K562 (cell line): ENCODE results near the gene BPNT1. TPM values are rescaled to one million over a fixed set of nuclear protein-coding genes. Genes with fewer than 3 reads are reported as not detected.

Experiments
- ARID3B ChIP-seq: fragments of 250-450 bp; sonication (Bioruptor Pico); IDR thresholded peaks from 2 replicates; pipeline ENCODE4 v1.4.0; 2020; ENCODE audit warnings: borderline replicate concordance
- CHD2 ChIP-seq: IDR thresholded peaks from 2 replicates; pipeline ENCODE4 v1.6.1; 2011; ENCODE audit warnings: low read depth, low read length
- DLX4 ChIP-seq: fragments of 250-450 bp; sonication (Bioruptor Pico); IDR thresholded peaks from 2 replicates; pipeline ENCODE4 v1.6.1; 2021; ENCODE audit warnings: mild to moderate bottlenecking
- E4F1 ChIP-seq: fragments of 250-450 bp; sonication (Bioruptor Pico); IDR thresholded peaks from 2 replicates; pipeline ENCODE4 v1.5.0; 2021; ENCODE audit warnings: mild to moderate bottlenecking, borderline replicate concordance
- JUN ChIP-seq, 2 experiments: sonication (generic) in 1 of 2; formaldehyde crosslinking in 1 of 2; IDR thresholded peaks; 2 replicates each; pipeline versions ENCODE4 v1.6.1 to v1.8.0; 2012 to 2022; ENCODE audit warnings: borderline replicate concordance in 2 of 2, mild to moderate bottlenecking in 2 of 2, improper control_type of control experiment in 1 of 2, low read depth in 1 of 2, low read length in 1 of 2, missing genetic modification reagents in 1 of 2
- MXI1 ChIP-seq: IDR thresholded peaks from 2 replicates; pipeline ENCODE4 v1.6.1; 2011; ENCODE audit warnings: low read depth, mild to moderate bottlenecking, improper control_type of control experiment, low read length
- NCOA6 ChIP-seq: fragments of 450-650 bp; IDR thresholded peaks from 2 replicates; pipeline ENCODE4 v1.6.1; 2017; ENCODE audit warnings: mild to moderate bottlenecking
- NR2C1 ChIP-seq, 2 experiments: fragments of 450-650 bp; IDR thresholded peaks; 2 replicates each; pipeline ENCODE4 v1.6.1; 2017; ENCODE audit warnings: mild to moderate bottlenecking in 2 of 2, antibody characterized with exemption in 1 of 2, inconsistent platforms in 1 of 2, missing compliant biosample characterization in 1 of 2, missing genetic modification characterization in 1 of 2
- POLR2B ChIP-seq: fragments of 450-650 bp; IDR thresholded peaks from 2 replicates; pipeline ENCODE4 v1.6.1; 2018; ENCODE audit warnings: low read depth; ENCODE audit not compliant: partially characterized antibody
- RNF2 ChIP-seq: sonication (generic); IDR thresholded peaks from 2 replicates; pipeline ENCODE4 v1.6.1; 2016
- ZFX ChIP-seq: sonication (generic); formaldehyde crosslinking; IDR thresholded peaks from 2 replicates; pipeline ENCODE4 v1.8.0; 2022; ENCODE audit warnings: mild to moderate bottlenecking, missing genetic modification reagents, moderate library complexity
- ZKSCAN1 ChIP-seq: fragments of 150-350 bp; IDR thresholded peaks from 2 replicates; pipeline ENCODE4 v1.6.1; 2016; ENCODE audit warnings: low read depth, low read length
- ZNF12 ChIP-seq: sonication (generic); formaldehyde crosslinking; IDR thresholded peaks from 2 replicates; pipeline ENCODE4 v1.4.0; 2020; ENCODE audit warnings: mild to moderate bottlenecking, missing genetic modification reagents
- ZNF121 ChIP-seq: sonication (generic); formaldehyde crosslinking; conservative IDR thresholded peaks from 2 replicates; pipeline ENCODE4 v1.8.0; 2022; ENCODE audit warnings: missing genetic modification reagents
- ZNF165 ChIP-seq: fragments of 250-450 bp; sonication (Bioruptor Pico); IDR thresholded peaks from 2 replicates; pipeline ENCODE4 v1.4.0; 2020; ENCODE audit warnings: borderline replicate concordance
- ZNF175 ChIP-seq: fragments of 200-800 bp; sonication (Bioruptor generic); IDR thresholded peaks from 2 replicates; pipeline ENCODE4 v1.6.1; 2016; ENCODE audit warnings: low read depth, mild to moderate bottlenecking, missing genetic modification characterization, missing compliant biosample characterization
- ZNF277 ChIP-seq: fragments of 250-450 bp; sonication (Bioruptor Pico); IDR thresholded peaks from 2 replicates; pipeline ENCODE4 v1.8.0; 2022; ENCODE audit warnings: inconsistent platforms, mild to moderate bottlenecking, moderate library complexity, borderline replicate concordance
- ZNF3 ChIP-seq: fragments of 250-450 bp; sonication (Bioruptor Pico); IDR thresholded peaks from 2 replicates; pipeline ENCODE4 v1.5.0; 2021; ENCODE audit warnings: mild to moderate bottlenecking, moderate library complexity
- ZNF431 ChIP-seq: sonication (generic); formaldehyde crosslinking; IDR thresholded peaks from 2 replicates; pipeline ENCODE4 v1.8.0; 2022; ENCODE audit warnings: mild to moderate bottlenecking, missing genetic modification reagents
- ZNF589 ChIP-seq: fragments of 200-800 bp; sonication (Bioruptor generic); IDR thresholded peaks from 2 replicates; pipeline ENCODE4 v1.6.1; 2016; ENCODE audit warnings: low read depth, missing genetic modification characterization, missing compliant biosample characterization
- polyA plus RNA-seq, 8 experiments: library from polyadenylated mRNA; depleted of rRNA in 4 of 8; stranded (reverse) in 5 of 8; unstranded in 3 of 8; fragments of >200 nt; fragmentation: Nextera tagmentation in 2 of 8; fragmentation: Illumina TruSeq in 1 of 8; extraction: Ambion mirVana in 2 of 8; extraction: Trizol in 1 of 8; gene quantifications; 2 replicates each; pipeline versions ENCODE4 v1.2.1 to v1.2.3, GENCODE V29; 2011 to 2014; ENCODE audit warnings: inconsistent platforms in 1 of 8, missing spikeins in 1 of 8
- total RNA-seq, 7 experiments: library from RNA; depleted of rRNA in 6 of 7; stranded (reverse); fragments of >200 nt in 6 of 7; fragmentation: Illumina TruSeq in 2 of 7; extraction: Trizol in 2 of 7; gene quantifications; 2 replicates each; pipeline versions ENCODE4 v1.2.1 to v1.2.3, GENCODE V29; 2011 to 2021; ENCODE audit warnings: low replicate concordance in 1 of 7

BPNT1 gene
- total and polyA plus RNA-seq, 9 of the 15 experiments (the other 6 are each of a cell fraction or from before 2014, with no cell fraction given): 30.2 to 73.8 (median 40.5) TPM

- TF ChIP-seq E4F1 (CRISPR knock-in tag) (peak; percentile 99), ZNF165 (0 out of 2 replicates have a peak, but pooled peaks have one; percentile 22), ZNF175 (no peak), ZNF431 (peak; percentile 71; the same call in 1 of the 2 replicates), NCOA6 (peak; percentile 57; the same call in 1 of the 2 replicates), ARID3B (CRISPR knock-in tag) (no peak), ZFX (CRISPR knock-in tag) (peak; percentile 43), ZNF121 (CRISPR knock-in tag) (no peak), ZNF12 (CRISPR knock-in tag) (no peak), JUN (IDR thresholded peaks at IDR 0.05; ENCODE audit: borderline replicate concordance, low read depth, low read length) (peak; percentile 83), JUN (CRISPR knock-in tag; IDR thresholded peaks at IDR 0.05; ENCODE audit: borderline replicate concordance) (peak; percentile 63; the same call in 1 of the 2 replicates), ZNF3 (CRISPR knock-in tag) (no peak), ZNF589 (CRISPR knock-in tag) (0 out of 2 replicates have a peak, but pooled peaks have one; percentile 43), ZKSCAN1 (peak; percentile 73; the same call in 1 of the 2 replicates), RNF2 (peak; percentile 80), NR2C1 (IDR thresholded peaks at IDR 0.05) (no peak), NR2C1 (tag; IDR thresholded peaks at IDR 0.05) (no peak), CHD2 (no peak), POLR2B (peak; percentile 91), ZNF277 (no peak), MXI1 (peak; percentile 87), DLX4 (CRISPR knock-in tag) (no peak)
These were observed 43.3 kb downstream of the BPNT1 start, which contains the start of gene EPRS1 (continued) for GRCh38 chr1:220046052-220046930.
